ENCODE results near the gene NDST1. TPM values are rescaled to one million over a fixed set of nuclear protein-coding genes. Genes with fewer than 3 reads are reported as not detected.

NDST1 gene
- total RNA-seq, 1 donor from 2014 or later = 54.3 TPM

DNA sequence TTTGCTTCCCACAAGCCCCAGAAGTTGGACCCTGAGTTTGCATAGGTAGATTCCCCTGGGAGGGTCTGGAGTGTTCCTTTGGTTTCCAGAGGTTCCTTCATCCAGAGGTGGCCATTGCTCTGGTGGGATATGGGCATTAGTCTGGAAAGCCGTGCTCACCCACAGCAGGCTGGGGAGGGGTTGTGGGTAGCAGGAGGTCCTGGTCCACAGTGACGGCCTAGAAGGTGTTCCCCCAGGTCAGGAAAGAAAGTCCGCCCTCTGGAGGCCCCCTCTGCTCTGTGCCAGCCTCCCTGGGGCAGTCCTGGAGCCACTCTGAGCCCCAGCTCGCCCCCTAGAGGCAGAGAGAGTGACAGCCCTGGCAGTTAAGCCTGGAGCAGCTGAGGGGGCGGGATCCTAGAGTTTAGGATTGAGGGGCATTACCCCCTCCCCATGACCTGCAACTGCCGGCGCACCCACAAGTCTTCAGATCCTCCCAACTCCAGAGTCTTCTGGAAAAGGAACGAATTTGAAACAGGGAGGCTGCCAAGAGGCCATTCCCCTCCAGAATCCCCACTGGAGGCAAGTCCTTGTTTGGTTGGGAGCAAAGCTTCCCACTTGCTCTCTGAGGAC is 36.8 kb downstream of the NDST1 start:
- peak; percentile 61 for DNase-seq (ENCODE audit: low spot score)

DNA sequence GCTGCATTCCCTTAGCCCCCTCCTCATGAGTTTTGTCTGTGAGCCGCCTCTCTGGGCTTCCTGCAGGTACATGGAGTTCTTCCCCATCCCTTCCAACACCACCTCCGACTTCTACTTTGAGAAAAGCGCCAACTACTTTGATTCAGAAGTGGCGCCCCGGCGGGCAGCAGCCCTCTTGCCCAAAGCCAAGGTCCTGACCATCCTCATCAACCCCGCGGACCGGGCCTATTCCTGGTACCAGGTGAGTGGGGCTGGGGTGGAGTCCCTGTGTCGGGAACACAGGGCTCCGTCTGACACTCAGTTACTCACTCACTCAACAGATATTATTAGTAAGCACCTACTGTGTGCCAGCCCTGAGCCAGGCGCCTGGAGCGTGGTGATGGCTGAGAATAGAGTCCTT is 37.3 kb downstream of the NDST1 start:
- no peak for DNase-seq (ENCODE audit: low spot score)

DNA sequence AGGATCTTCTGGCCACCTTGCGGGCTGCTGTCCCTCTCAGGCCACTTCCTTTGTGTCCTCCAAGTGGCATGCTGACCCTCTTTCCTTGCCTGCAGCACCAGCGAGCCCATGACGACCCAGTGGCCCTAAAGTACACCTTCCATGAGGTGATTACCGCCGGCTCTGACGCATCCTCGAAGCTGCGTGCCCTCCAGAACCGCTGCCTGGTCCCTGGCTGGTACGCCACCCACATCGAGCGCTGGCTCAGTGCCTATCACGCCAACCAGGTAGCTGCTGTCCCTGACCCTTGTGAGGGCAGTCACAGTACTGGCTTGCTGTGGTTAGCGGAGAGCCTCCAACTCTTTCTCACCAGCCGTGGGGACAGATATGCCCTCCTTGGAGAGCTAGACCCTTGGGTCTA is 40.2 kb downstream of the NDST1 start:
- DNase-seq (ENCODE audit: low spot score) = no peak

- no peak for DNase-seq (ENCODE audit: low spot score)
Measured at GRCh38 chr5:150549735-150550134, 41.8 kb downstream of the NDST1 start.

DNA sequence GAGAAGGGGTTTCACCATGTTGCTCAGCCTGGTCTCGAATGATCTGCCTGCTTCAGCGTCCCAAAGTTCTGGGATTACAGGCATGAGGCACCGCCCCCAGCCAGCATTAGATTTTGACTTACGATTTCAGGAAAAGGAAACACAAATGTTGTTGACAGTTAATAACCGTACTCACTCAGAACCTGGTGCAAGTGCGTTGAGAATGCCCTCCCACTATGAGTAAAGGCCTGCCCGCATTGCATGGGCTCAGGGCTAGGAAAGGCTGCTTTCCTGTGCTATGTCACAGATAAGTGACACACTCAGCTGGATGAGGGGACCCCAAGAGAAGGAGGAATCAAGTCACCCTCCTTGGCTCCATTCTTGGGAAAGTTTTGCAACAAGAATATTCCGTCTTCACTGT is 42.4 kb downstream of the NDST1 start:
- no peak for DNase-seq (ENCODE audit: low spot score)

GRCh38 chr5:150551066-150551465 is 43.1 kb downstream of the NDST1 start:
- no peak for DNase-seq (ENCODE audit: low spot score)

- no peak for DNase-seq (ENCODE audit: low spot score)
Measured at GRCh38 chr5:150553402-150553801, 45.5 kb downstream of the NDST1 start.

GRCh38 chr5:150553911-150554310 is 46.0 kb downstream of the NDST1 start:
- no peak for DNase-seq (ENCODE audit: low spot score)

- DNase-seq (ENCODE audit: low spot score) = no peak
Measured at GRCh38 chr5:150554857-150555256, 46.9 kb downstream of the NDST1 start.

- no peak for DNase-seq (ENCODE audit: low spot score)
Measured at GRCh38 chr5:150556106-150556505, 48.2 kb downstream of the NDST1 start.

GRCh38 chr5:150556859-150557508 is 49.1 kb downstream of the NDST1 start:
- no peak for DNase-seq (ENCODE audit: low spot score)

DNA sequence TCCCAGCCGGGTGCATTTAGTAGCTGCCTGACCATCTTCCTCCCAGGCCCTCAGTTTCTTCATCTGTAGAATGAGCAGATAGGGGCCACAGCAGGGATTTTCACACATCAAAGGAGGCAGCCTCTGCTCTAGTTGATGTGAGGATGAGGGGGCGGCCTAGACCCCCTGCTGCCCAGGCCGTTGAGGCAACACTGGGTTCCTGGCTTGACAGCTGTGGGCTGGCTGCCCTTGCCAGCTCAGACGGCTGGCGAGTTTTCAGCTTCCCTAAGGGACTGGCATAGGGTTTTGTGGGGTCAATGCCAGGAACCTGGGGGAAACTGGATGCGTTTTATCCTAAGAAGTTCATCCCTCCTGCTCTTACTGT is 49.6 kb downstream of the NDST1 start:
- no peak for DNase-seq (ENCODE audit: low spot score)

DNA sequence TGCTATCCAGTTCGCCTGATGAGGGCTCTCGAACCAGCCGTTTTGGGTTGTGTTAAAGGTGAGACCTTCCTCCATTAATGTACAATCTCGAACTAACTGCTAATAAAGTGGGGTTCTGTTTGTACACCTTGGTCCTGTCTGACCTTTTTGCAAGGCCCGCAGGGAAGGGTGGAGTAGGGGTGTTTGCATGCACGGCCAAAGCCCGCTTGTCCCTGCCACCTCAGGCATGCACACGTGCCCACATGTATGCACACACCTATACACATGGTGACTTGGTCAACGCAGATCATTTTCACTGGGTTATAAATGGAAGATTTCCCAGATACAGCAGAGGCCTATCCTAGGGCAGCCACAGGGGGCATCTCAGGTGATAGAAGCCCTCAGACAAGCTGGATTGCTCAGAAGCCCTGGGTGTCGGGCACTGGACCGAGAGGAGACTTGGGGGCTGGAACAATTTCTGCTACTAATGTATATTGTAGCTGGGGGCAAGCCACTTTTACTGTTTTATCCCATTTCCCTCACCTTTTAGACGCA is 50.2 kb downstream of the NDST1 start:
- no peak for DNase-seq (ENCODE audit: low spot score)

DNA sequence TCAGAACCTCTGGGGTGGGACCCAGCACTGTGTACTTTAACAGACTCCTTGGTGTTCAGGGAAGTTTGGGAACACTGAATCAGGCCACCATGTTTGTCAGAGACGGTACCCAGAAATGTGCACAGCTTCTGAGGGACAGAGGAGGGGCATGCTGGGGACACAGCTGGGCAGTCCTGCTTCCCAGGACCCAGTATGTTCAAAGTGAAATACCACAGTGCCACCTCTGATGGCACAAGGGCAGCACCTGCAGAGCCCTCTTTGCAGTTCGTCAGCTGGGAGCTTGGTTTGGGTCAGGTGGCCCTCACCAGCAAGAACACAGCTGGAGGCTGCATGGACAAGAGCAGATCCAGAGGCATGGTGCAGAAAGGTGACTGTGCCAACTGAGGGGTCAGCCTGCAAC is 51.2 kb downstream of the NDST1 start:
- DNase-seq (ENCODE audit: low spot score) = no peak

- no peak for DNase-seq (ENCODE audit: low spot score)
Measured at GRCh38 chr5:150559701-150560100, 51.8 kb downstream of the NDST1 start.

DNA sequence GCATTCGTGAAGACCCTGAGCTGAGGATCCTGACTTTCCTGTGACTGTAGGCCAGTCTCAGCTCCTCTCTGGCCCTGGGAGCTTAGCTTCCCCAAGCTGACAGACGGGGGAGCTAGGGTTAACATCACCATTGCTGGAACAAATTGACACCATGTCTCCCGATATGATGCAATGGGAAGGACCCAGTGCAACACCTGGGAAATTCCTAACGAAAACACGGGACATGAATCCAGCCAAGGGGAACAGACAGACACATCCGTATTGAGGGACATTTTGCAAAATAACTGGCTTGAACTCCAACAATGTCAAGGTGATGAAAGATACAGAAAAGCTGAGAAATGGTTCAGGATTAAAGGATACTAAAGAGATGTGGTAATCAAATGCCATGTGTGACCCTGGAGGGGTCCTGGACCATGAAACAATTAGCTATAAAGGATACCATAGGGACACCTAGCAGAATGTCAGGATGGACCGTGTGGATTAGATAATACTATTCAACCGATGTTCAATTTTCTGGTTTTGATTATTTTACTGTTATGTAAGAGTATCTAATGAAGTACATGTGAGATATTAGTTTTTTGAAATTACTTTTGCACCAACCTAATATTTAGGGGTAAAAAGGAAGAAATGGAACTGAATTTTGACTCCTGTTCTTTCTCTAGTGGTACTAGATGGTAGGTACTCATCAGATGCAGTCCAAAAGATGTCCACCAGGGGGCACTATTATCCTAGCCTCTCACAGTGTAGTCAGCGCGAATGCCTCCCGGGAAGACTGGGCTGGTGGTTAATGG is 52.7 kb downstream of the NDST1 start:
- DNase-seq (ENCODE audit: low spot score) = peak; percentile 93

DNA sequence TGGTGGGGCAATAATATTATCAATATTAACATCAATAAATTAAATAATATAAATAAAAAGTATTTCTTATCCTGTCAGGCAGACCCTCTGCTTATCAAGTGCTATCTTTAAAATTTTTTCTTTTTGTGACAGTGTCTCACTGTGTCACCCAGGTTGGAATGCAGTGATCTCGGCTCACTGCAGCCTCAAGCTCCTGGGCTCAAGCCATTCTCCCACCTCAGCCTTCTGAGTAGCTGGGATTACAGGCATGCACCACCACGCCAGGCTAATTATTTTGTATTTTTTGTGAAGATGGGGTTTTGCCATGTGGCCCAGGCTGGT is 53.2 kb downstream of the NDST1 start:
- no peak for DNase-seq (ENCODE audit: low spot score)

- DNase-seq (ENCODE audit: low spot score) = no peak
Measured at GRCh38 chr5:150561571-150562275, 53.8 kb downstream of the NDST1 start.

- no peak for DNase-seq (ENCODE audit: low spot score)
Measured at GRCh38 chr5:150562832-150563231, 54.9 kb downstream of the NDST1 start.

DNA sequence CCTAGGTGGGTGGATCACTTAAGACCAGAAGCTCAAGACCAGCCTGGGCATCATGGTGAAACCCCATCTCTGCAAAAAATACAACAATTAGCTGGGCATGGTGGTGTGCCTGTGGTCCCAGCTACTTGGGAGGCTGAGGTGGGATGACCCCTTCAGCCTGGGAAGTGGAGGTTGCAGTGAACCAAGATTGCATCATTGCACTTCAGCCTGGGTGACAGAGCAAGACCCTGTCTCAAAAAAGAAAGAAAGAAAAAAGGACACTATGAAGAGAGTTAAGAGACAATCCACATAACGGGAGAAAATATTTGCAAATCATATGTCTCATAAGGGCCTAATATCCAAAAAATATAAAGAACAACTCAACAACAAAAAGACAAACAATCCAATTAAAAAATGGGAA is 57.9 kb downstream of the NDST1 start:
- DNase-seq (ENCODE audit: low spot score) = no peak

DNA sequence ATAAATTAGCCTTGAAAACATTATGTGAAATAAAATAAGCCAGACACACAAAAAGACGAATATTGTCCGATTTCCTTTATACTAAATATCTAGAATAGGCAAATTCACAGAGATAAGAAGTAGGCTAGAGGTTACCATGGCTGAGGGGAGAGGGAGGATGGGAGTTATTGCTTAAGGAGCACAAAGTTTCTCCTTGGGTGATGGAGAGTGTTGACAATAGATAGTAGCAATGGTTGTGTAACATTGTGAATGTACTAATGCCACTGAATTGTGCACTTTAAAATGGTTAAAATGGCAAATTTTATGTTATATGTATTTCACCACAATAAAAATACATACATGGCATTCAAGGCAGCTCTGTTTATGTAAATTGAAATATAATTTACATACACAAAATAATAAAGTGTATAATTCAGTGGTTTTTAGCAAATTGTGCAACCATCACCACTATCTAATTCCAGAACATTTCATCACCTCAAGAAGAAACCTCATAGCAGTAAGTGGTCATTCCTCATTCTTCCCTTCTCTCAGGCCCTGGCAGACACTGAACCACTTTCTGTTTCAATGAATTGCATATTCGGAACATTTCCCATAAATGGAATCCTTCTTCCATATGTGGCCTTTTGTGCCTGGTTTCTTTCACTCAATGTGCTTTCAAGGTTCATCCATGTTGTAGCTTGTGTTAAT is 59.2 kb downstream of the NDST1 start:
- no peak for DNase-seq (ENCODE audit: low spot score)

GRCh38 chr5:150568663-150569062 is 60.7 kb downstream of the NDST1 start:
- DNase-seq (ENCODE audit: low spot score) = no peak
